Measurements from ENCODE around the gene DPH5.

The DPH5 gene

GRCh38 chr1:100989306-100990077 is 36.1 kb downstream of the DPH5 start:
- peak; percentile 60 for DNase-seq (ENCODE audit: extremely low read depth, low read depth)

GRCh38 chr1:100988121-100988520 is 37.5 kb downstream of the DPH5 start:
- no peak for DNase-seq (ENCODE audit: extremely low read depth, low read depth)

More at GRCh38 chr1:100989306-100990077, 36.1 kb downstream of the DPH5 start:
- TF ChIP-seq CTCF (IDR thresholded peaks at IDR 0.05; ENCODE audit: low read depth, low read length), result no peak

GRCh38 chr1:100982793-100983192 is 42.8 kb downstream of the DPH5 start:
- no peak for DNase-seq (ENCODE audit: extremely low read depth, low read depth)
- no peak for TF ChIP-seq CTCF (IDR thresholded peaks at IDR 0.05; ENCODE audit: low read depth, low read length)

More at GRCh38 chr1:100988121-100988520, 37.5 kb downstream of the DPH5 start:
- no peak for TF ChIP-seq CTCF (IDR thresholded peaks at IDR 0.05; ENCODE audit: low read depth, low read length)

GRCh38 chr1:100979631-100980030 is 46.0 kb downstream of the DPH5 start:
- no peak for DNase-seq (ENCODE audit: extremely low read depth, low read depth)
- TF ChIP-seq CTCF (IDR thresholded peaks at IDR 0.05; ENCODE audit: low read depth, low read length), result no peak

- no peak for TF ChIP-seq CTCF (IDR thresholded peaks at IDR 0.05; ENCODE audit: low read depth, low read length)
- no peak for DNase-seq (ENCODE audit: extremely low read depth, low read depth)
Measured at GRCh38 chr1:100976936-100977335, 48.6 kb downstream of the DPH5 start.

- no peak for TF ChIP-seq CTCF (IDR thresholded peaks at IDR 0.05; ENCODE audit: low read depth, low read length)
- DNase-seq (ENCODE audit: extremely low read depth, low read depth), result no peak
Measured at GRCh38 chr1:100972185-100972584, 53.4 kb downstream of the DPH5 start.

GRCh38 chr1:100971021-100971420 is 54.6 kb downstream of the DPH5 start:
- TF ChIP-seq CTCF (IDR thresholded peaks at IDR 0.05; ENCODE audit: low read depth, low read length), result no peak
- DNase-seq (ENCODE audit: extremely low read depth, low read depth), result no peak
